PC-9 (cell line): ENCODE data around the gene PPP1R37. TPM values are rescaled to one million over a fixed set of nuclear protein-coding genes. Genes with fewer than 3 reads are reported as not detected.

ENCODE experiments used
- BruUV-seq: library from RNA; stranded (reverse); fragments of 400-500 nt; replicated peaks from 2 replicates; lab custom pipeline; 2021; lab: Mats Ljungman, UMichigan
- CTCF ChIA-PET: fragments of 300-600 bp; sonication (Branson Sonifier 250); formaldehyde crosslinking; loops from one replicate; lab custom pipeline; 2022; ENCODE audit warnings: antibody characterized with exemption; lab: Charles Lee
- POLR2A ChIA-PET: fragments of 300-600 bp; sonication (Branson Sonifier 250); formaldehyde crosslinking; loops from one replicate; lab custom pipeline; 2022; ENCODE audit warnings: antibody characterized with exemption; ENCODE audit not compliant: unreplicated experiment; lab: Charles Lee
- DNase-seq, 2 experiments: peaks; one replicate each; pipeline versions ENCODE4 v3.0.0 to v3.0.0-alpha.2; 2015 to 2022; ENCODE audit warnings: mixed read lengths in 1 of 2
- H2AFZ ChIP-seq: fragments of 200-600 bp; sonication (generic); 2 replicates; pipeline ENCODE4 v1.8.1; 2017; ENCODE audit warnings: antibody characterized with exemption
- H3F3A ChIP-seq: fragments of 200-600 bp; sonication (generic); 2 replicates; pipeline ENCODE4 v1.8.1; 2017; ENCODE audit warnings: antibody characterized with exemption, mild to moderate bottlenecking, low read depth; ENCODE audit not compliant: insufficient read depth
- H3K27ac ChIP-seq: fragments of 200-600 bp; sonication (generic); 2 replicates; pipeline ENCODE4 v1.6.1; 2016; ENCODE audit warnings: mixed run types
- H3K27me3 ChIP-seq: fragments of 200-600 bp; sonication (generic); 2 replicates; pipeline ENCODE4 v1.6.1; 2016; ENCODE audit warnings: low read depth, mixed run types; ENCODE audit not compliant: insufficient read depth
- H3K36me3 ChIP-seq: fragments of 200-600 bp; sonication (generic); 2 replicates; pipeline ENCODE4 v1.6.1; 2016; ENCODE audit warnings: low read depth, mixed run types
- H3K4me1 ChIP-seq: fragments of 200-600 bp; sonication (generic); replicated peaks from 2 replicates; pipeline ENCODE4 v1.6.1; 2016; ENCODE audit warnings: mixed run types; ENCODE audit not compliant: insufficient read depth
- H3K4me2 ChIP-seq: fragments of 200-600 bp; sonication (generic); 2 replicates; pipeline ENCODE4 v1.6.1; 2017; ENCODE audit warnings: mixed run types
- H3K4me3 ChIP-seq: fragments of 200-600 bp; sonication (generic); 2 replicates; pipeline ENCODE4 v1.6.1; 2016; ENCODE audit warnings: mixed run types
- H3K79me2 ChIP-seq: fragments of 200-600 bp; sonication (generic); 2 replicates; pipeline ENCODE4 v1.6.1; 2017; ENCODE audit warnings: low read depth, mixed run types
- H3K9me2 ChIP-seq: fragments of 200-600 bp; sonication (generic); 2 replicates; pipeline ENCODE4 v1.8.1; 2017; ENCODE audit warnings: mild to moderate bottlenecking; ENCODE audit not compliant: insufficient read depth
- H3K9me3 ChIP-seq: fragments of 200-600 bp; sonication (generic); 2 replicates; pipeline ENCODE4 v1.8.1; 2016; ENCODE audit warnings: low read depth; ENCODE audit not compliant: insufficient read depth
- H4K20me1 ChIP-seq: fragments of 200-600 bp; sonication (generic); 2 replicates; pipeline ENCODE4 v1.8.1; 2017; ENCODE audit not compliant: insufficient read depth
- CTCF ChIP-seq: fragments of 200-600 bp; sonication (generic); conservative IDR thresholded peaks from 2 replicates; pipeline ENCODE4 v1.6.1; 2017; ENCODE audit warnings: mixed run types, antibody characterized with exemption, mild to moderate bottlenecking, moderate library complexity
- EZH2 ChIP-seq: fragments of 200-600 bp; sonication (generic); IDR thresholded peaks from 2 replicates; pipeline ENCODE4 v1.8.0; 2017; ENCODE audit warnings: antibody characterized with exemption, low read depth
- intact Hi-C: fragments of 100-400 bp; cut with micrococcal nuclease; formaldehyde crosslinking; loops from one replicate; pipeline ENCODE4 v1.10.0; 2022; ENCODE audit not compliant: unreplicated experiment
- total RNA-seq: library from RNA; stranded (reverse); gene quantifications from 2 replicates; pipeline ENCODE4 v1.2.3, GENCODE V29; 2021

Gene PPP1R37
- total RNA-seq, 1 experiment from 2014 or later = 41.1 TPM

GRCh38 chr19:45046355-45046754, 46.6 kb upstream of the PPP1R37 start:
- H4K20me1 ChIP-seq = peaks cover 96% of the 10 kb centered on the region
- no peak for DNase-seq
- no TSS peak for BruUV-seq
- ChIA-PET POLR2A (interaction anchor here (0.5 kb wide), 1 partner anchor 46 kb away, joined by 4 read pairs; no protein-coding TSS in a partner anchor), CTCF (interaction anchor here (0.6 kb wide), 1 partner anchor 13 kb away, joined by 3 read pairs; no protein-coding TSS in a partner anchor)
- no peak overlapping the region for H3K27ac ChIP-seq
- no peak for TF ChIP-seq EZH2
- TF ChIP-seq CTCF = no peak
- peaks cover 93% of the 10 kb centered on the region for H3K79me2 ChIP-seq
- intact Hi-C loops = no loop called here
- H3K4me2 ChIP-seq = no peak overlapping the region
- no peak overlapping the region for H2AFZ ChIP-seq
- no peaks in the 10 kb centered on the region for H3K9me3 ChIP-seq
- no peaks in the 10 kb centered on the region for H3K9me2 ChIP-seq
- H3F3A ChIP-seq = peaks cover 24% of the 10 kb centered on the region; the same call in 1 of the 2 replicates
- no peaks in the 10 kb centered on the region for H3K4me1 ChIP-seq
- H3K27me3 ChIP-seq = no peaks in the 10 kb centered on the region
- H3K36me3 ChIP-seq = peaks cover 51% of the 10 kb centered on the region
- no peak overlapping the region for H3K4me3 ChIP-seq

GRCh38 chr19:45047188-45047797, 45.7 kb upstream of the PPP1R37 start:
- H3K4me1 ChIP-seq = no peaks in the 10 kb centered on the region
- H3K79me2 ChIP-seq = peaks cover 84% of the 10 kb centered on the region
- H3K9me3 ChIP-seq = no peaks in the 10 kb centered on the region
- peaks cover 96% of the 10 kb centered on the region for H4K20me1 ChIP-seq
- H3K27me3 ChIP-seq = no peaks in the 10 kb centered on the region
- no peak overlapping the region for H3K4me3 ChIP-seq
- no peak for TF ChIP-seq CTCF
- no peak for TF ChIP-seq EZH2
- no peak for DNase-seq
- H3K4me2 ChIP-seq = no peak overlapping the region
- no peak overlapping the region for H2AFZ ChIP-seq
- POLR2A ChIA-PET = interaction anchor here (0.6 kb wide), 2 partner anchors 32 to 432 kb away, joined by 7 to 9 read pairs; no protein-coding TSS in a partner anchor
- peaks cover 24% of the 10 kb centered on the region; the same call in 1 of the 2 replicates for H3F3A ChIP-seq
- H3K9me2 ChIP-seq = no peaks in the 10 kb centered on the region
- intact Hi-C loops = no loop called here
- BruUV-seq = no TSS peak
- CTCF ChIA-PET = interaction anchor here (0.6 kb wide), 1 partner anchor 484 kb away, joined by 3 read pairs; no protein-coding TSS in a partner anchor
- no peak overlapping the region for H3K27ac ChIP-seq
- H3K36me3 ChIP-seq = peaks cover 43% of the 10 kb centered on the region; the same call in 1 of the 2 replicates

GRCh38 chr19:45049073-45049736, 43.8 kb upstream of the PPP1R37 start:
- peaks cover 38% of the 10 kb centered on the region for H3K36me3 ChIP-seq
- ChIA-PET CTCF (interaction anchor here (1.0 kb wide), 1 partner anchor 10 kb away, joined by 3 read pairs; the partner anchor contains the start of gene CLASRP), POLR2A (interaction anchor here (0.6 kb wide), 1 partner anchor 169 kb away, joined by 5 read pairs; no protein-coding TSS in a partner anchor)
- H4K20me1 ChIP-seq = peaks cover 97% of the 10 kb centered on the region
- TF ChIP-seq EZH2 = no peak
- TF ChIP-seq CTCF = no peak
- H3F3A ChIP-seq = peaks cover 31% of the 10 kb centered on the region; the same call in 1 of the 2 replicates
- no peaks in the 10 kb centered on the region for H3K9me3 ChIP-seq
- peaks cover 68% of the 10 kb centered on the region for H3K79me2 ChIP-seq
- H3K27ac ChIP-seq = no peak overlapping the region
- no peaks in the 10 kb centered on the region for H3K27me3 ChIP-seq
- no TSS peak for BruUV-seq
- intact Hi-C loops = no loop called here
- H3K4me3 ChIP-seq = no peak overlapping the region
- no peak overlapping the region for H3K4me2 ChIP-seq
- no peak overlapping the region for H2AFZ ChIP-seq
- H3K9me2 ChIP-seq = no peaks in the 10 kb centered on the region
- H3K4me1 ChIP-seq = no peaks in the 10 kb centered on the region
- no peak for DNase-seq
